ENCODE data around the gene OR5H14.
"Not testable (repeated sequence)": the region's sequence is repeated elsewhere in the genome, so short reads cannot be mapped to it uniquely, and the experiment has no call there.

Gene OR5H14

GRCh38 chr3:98147179-98147578 is at the start of gene OR5H14:
TSS of gene OR5H14 (plus strand) at chr3:98147479. CDS start at chr3:98149386, 1,907 bp downstream.
- DNase-seq = no peak

- DNase-seq = no peak
Observed at GRCh38 chr3:98099848-98100247, 47.4 kb upstream of the OR5H14 start.

GRCh38 chr3:98108162-98108561 is 39.1 kb upstream of the OR5H14 start:
- no peak for DNase-seq

- no peak for DNase-seq
Observed at GRCh38 chr3:98109807-98110549, 37.3 kb upstream of the OR5H14 start.

- DNase-seq = no peak
Observed at GRCh38 chr3:98110550-98110908, 36.8 kb upstream of the OR5H14 start.

GRCh38 chr3:98114264-98114663 is 33.0 kb upstream of the OR5H14 start:
- DNase-seq = no peak

- no peak for DNase-seq
Observed at GRCh38 chr3:98115717-98116116, 31.6 kb upstream of the OR5H14 start.

- DNase-seq = no peak
Observed at GRCh38 chr3:98130421-98130820, 16.9 kb upstream of the OR5H14 start, which contains the start of gene OR5H1. TSS of gene OR5H1 (plus strand) at chr3:98130721. CDS start at chr3:98132698, 1,977 bp downstream.

- no peak for DNase-seq
Observed at GRCh38 chr3:98136631-98137030, 10.6 kb upstream of the OR5H14 start.

GRCh38 chr3:98137826-98138557 is 9.3 kb upstream of the OR5H14 start:
- DNase-seq = not testable (repeated sequence)

GRCh38 chr3:98140531-98140930 is 6.7 kb upstream of the OR5H14 start:
- DNase-seq = no peak

GRCh38 chr3:98148751-98149150 is 1.5 kb downstream of the OR5H14 start:
- no peak for DNase-seq

- not testable (repeated sequence) for DNase-seq
Observed at GRCh38 chr3:98149456-98149855, 2.2 kb downstream of the OR5H14 start.

- DNase-seq = no peak
Observed at GRCh38 chr3:98151241-98151640, 4.0 kb downstream of the OR5H14 start.

GRCh38 chr3:98166396-98166795 is 19.1 kb downstream of the OR5H14 start, which contains the start of gene OR5H15:
TSS of gene OR5H15 (plus strand) at chr3:98166696. CDS start at chr3:98168700, 2,004 bp downstream.
- no peak for DNase-seq

- DNase-seq = no peak
Observed at GRCh38 chr3:98171071-98171470, 23.8 kb downstream of the OR5H14 start.

GRCh38 chr3:98172621-98173020 is 25.3 kb downstream of the OR5H14 start:
- DNase-seq = no peak

GRCh38 chr3:98180319-98180890 is 33.1 kb downstream of the OR5H14 start:
- no peak for DNase-seq

GRCh38 chr3:98182196-98182595 is 34.9 kb downstream of the OR5H14 start:
- DNase-seq = no peak

GRCh38 chr3:98185180-98185579 is 37.9 kb downstream of the OR5H14 start:
- no peak for DNase-seq

GRCh38 chr3:98188545-98188944 is 41.3 kb downstream of the OR5H14 start:
- no peak for DNase-seq

- DNase-seq = not testable (repeated sequence)
Observed at GRCh38 chr3:98190911-98191310, 43.6 kb downstream of the OR5H14 start.

- DNase-seq = not testable (repeated sequence)
Observed at GRCh38 chr3:98196293-98196692, 49.0 kb downstream of the OR5H14 start.

GRCh38 chr3:98199020-98199419 is 51.7 kb downstream of the OR5H14 start:
- DNase-seq = no peak
